SK-N-MC (cell line): Measurements from ENCODE around the gene RSRP1.
"Not testable (repeated sequence)": the region's sequence is repeated elsewhere in the genome, so short reads cannot be mapped to it uniquely, and the experiment has no call there.

Experiments
- DNase-seq: peaks from one replicate; pipeline ENCODE4 v3.0.0-alpha.2; 2011; ENCODE audit warnings: low read depth, low spot score
- H3K27ac ChIP-seq: fragments of 200-600 bp; sonication (generic); 2 replicates; pipeline ENCODE4 v1.5.1; 2016; ENCODE audit warnings: mixed run types
- H3K36me3 ChIP-seq: fragments of 200-600 bp; sonication (generic); 2 replicates; pipeline ENCODE4 v1.6.1; 2017; ENCODE audit warnings: antibody characterized with exemption, low read length, mixed read lengths; ENCODE audit not compliant: insufficient read depth
- H3K4me3 ChIP-seq: fragments of 200-600 bp; sonication (generic); 2 replicates; pipeline ENCODE4 v1.5.1; 2016
- H3K9ac ChIP-seq: fragments of 200-600 bp; sonication (generic); 2 replicates; pipeline ENCODE4 v1.8.0; 2017; ENCODE audit warnings: mixed run types, mixed read lengths; ENCODE audit not compliant: insufficient read length
- H3K9me3 ChIP-seq: fragments of 200-600 bp; sonication (generic); 2 replicates; pipeline ENCODE4 v1.6.1; 2017; ENCODE audit warnings: low read depth, mild to moderate bottlenecking, antibody characterized with exemption, low read length, moderate library complexity, mixed read lengths
- EZH2 ChIP-seq: fragments of 200-600 bp; sonication (generic); IDR thresholded peaks from one replicate; pipeline ENCODE4 v1.6.1; 2017; ENCODE audit warnings: antibody characterized with exemption
- FOXP2 ChIP-seq: optimal IDR thresholded peaks from 2 replicates; pipeline ENCODE3; 2011; ENCODE audit warnings: mild to moderate bottlenecking, moderate library complexity; ENCODE audit not compliant: insufficient read depth; ENCODE audit errors: extremely low read length, control extremely low read depth
- POLR2AphosphoS5 ChIP-seq: IDR thresholded peaks from 2 replicates; pipeline ENCODE4 v1.6.1; 2012; ENCODE audit warnings: mild to moderate bottlenecking, low read depth, low read length, borderline replicate concordance

RSRP1 gene

GRCh38 chr1:25238046-25238445, 9.2 kb downstream of the RSRP1 start:
- no peak overlapping the region for H3K4me3 ChIP-seq
- H3K27ac ChIP-seq, result peak overlapping the region; percentile 91
- 0 out of 2 replicates have a peak, but pooled peaks have one; percentile 1 for TF ChIP-seq POLR2AphosphoS5
- no peak for TF ChIP-seq EZH2
- no peak for TF ChIP-seq FOXP2
- no peak overlapping the region for H3K9ac ChIP-seq
- no peaks in the 10 kb centered on the region for H3K9me3 ChIP-seq
- DNase-seq, result no peak
- H3K36me3 ChIP-seq, result peaks cover 29% of the 10 kb centered on the region

- H3K9ac ChIP-seq, H3K9me3 ChIP-seq, H3K4me3 ChIP-seq, DNase-seq: not testable (repeated sequence)
- peak overlapping the region; percentile 91 for H3K27ac ChIP-seq
- peaks cover 13% of the 10 kb centered on the region for H3K36me3 ChIP-seq
Measured at GRCh38 chr1:25236261-25236660, 11.0 kb downstream of the RSRP1 start.

- not testable (repeated sequence) for H3K4me3 ChIP-seq, H3K27ac ChIP-seq
Measured at GRCh38 chr1:25235411-25235810, 11.8 kb downstream of the RSRP1 start.

GRCh38 chr1:25232866-25233784, 14.1 kb downstream of the RSRP1 start:
- peak overlapping the region; percentile 100 for H3K4me3 ChIP-seq
- peak overlapping the region; percentile 96 for H3K27ac ChIP-seq
- H3K9ac ChIP-seq, result peak overlapping the region; percentile 100
- H3K36me3 ChIP-seq, result peaks cover 26% of the 10 kb centered on the region
- TF ChIP-seq EZH2, result no peak
- TF ChIP-seq FOXP2, result no peak
- no peak for TF ChIP-seq POLR2AphosphoS5
- no peak for DNase-seq
- no peaks in the 10 kb centered on the region for H3K9me3 ChIP-seq

More at GRCh38 chr1:25235411-25235810, 11.8 kb downstream of the RSRP1 start:
- not testable (repeated sequence) for H3K36me3 ChIP-seq, H3K9ac ChIP-seq, H3K9me3 ChIP-seq, DNase-seq

GRCh38 chr1:25232027-25232865, 15.0 kb downstream of the RSRP1 start, which contains the start of gene SYF2:
Gene SYF2 (minus strand): TSS chr1:25232502. CDS start chr1:25232467, 35 bp downstream.
- Histone ChIP-seq H3K36me3 (peaks cover 35% of the 10 kb centered on the region), H3K9ac (peak within 1 kb of the TSS; percentile 100), H3K27ac (peak within 1 kb of the TSS; percentile 96), H3K4me3 (peak within 1 kb of the TSS; percentile 100), H3K9me3 (no peaks in the 10 kb centered on the region)
- peak; percentile 74 for DNase-seq
- TF ChIP-seq FOXP2 (no peak), POLR2AphosphoS5 (peak; percentile 92), EZH2 (no peak)

GRCh38 chr1:25223471-25223870, 23.8 kb downstream of the RSRP1 start:
- TF ChIP-seq EZH2 (no peak), FOXP2 (no peak), POLR2AphosphoS5 (no peak)
- Histone ChIP-seq H3K4me3 (no peak overlapping the region), H3K9me3 (no peaks in the 10 kb centered on the region), H3K36me3 (peaks cover 64% of the 10 kb centered on the region), H3K27ac (peak overlapping the region; percentile 60), H3K9ac (peak overlapping the region; percentile 37)
- DNase-seq, result no peak

- no peak overlapping the region for H3K9ac ChIP-seq
- H3K36me3 ChIP-seq, result peaks cover 56% of the 10 kb centered on the region
- no peak for DNase-seq
- no peak overlapping the region for H3K4me3 ChIP-seq
- H3K27ac ChIP-seq, result no peak overlapping the region
- TF ChIP-seq FOXP2, result no peak
- no peak for TF ChIP-seq EZH2
- TF ChIP-seq POLR2AphosphoS5, result no peak
- no peaks in the 10 kb centered on the region for H3K9me3 ChIP-seq
Measured at GRCh38 chr1:25222606-25223005, 24.6 kb downstream of the RSRP1 start.

- DNase-seq, result no peak
- no peak overlapping the region for H3K4me3 ChIP-seq
- no peak overlapping the region for H3K27ac ChIP-seq
- H3K9ac ChIP-seq, result no peak overlapping the region
- no peak for TF ChIP-seq EZH2
- TF ChIP-seq FOXP2, result no peak
- no peak for TF ChIP-seq POLR2AphosphoS5
- no peaks in the 10 kb centered on the region for H3K9me3 ChIP-seq
- peaks cover 40% of the 10 kb centered on the region for H3K36me3 ChIP-seq
Measured at GRCh38 chr1:25220666-25221065, 26.6 kb downstream of the RSRP1 start.
